H9 (cell line): ENCODE results near the gene ENO3. TPM values are rescaled to one million over a fixed set of nuclear protein-coding genes. Genes with fewer than 3 reads are reported as not detected.

Experiments
- DNase-seq: peaks from one replicate; pipeline ENCODE4 v3.0.0-alpha.2; 2017
- H2AFZ ChIP-seq: one replicate; pipeline ENCODE4 v1.6.1; 2013; ENCODE audit warnings: mild to moderate bottlenecking, low read length, control low read depth, moderate library complexity
- H2AK5ac ChIP-seq: 2 replicates; pipeline ENCODE4 v1.6.1; 2013; ENCODE audit warnings: low read length, control low read depth, mixed read lengths; ENCODE audit not compliant: insufficient read length
- H2BK120ac ChIP-seq: one replicate; pipeline ENCODE4 v1.6.1; 2013; ENCODE audit warnings: low read depth, mild to moderate bottlenecking, low read length, control low read depth, inconsistent platforms; ENCODE audit not compliant: poor library complexity, severe bottlenecking
- H2BK12ac ChIP-seq: 2 replicates; pipeline ENCODE4 v1.6.1; 2013; ENCODE audit warnings: low read length, control low read depth, mixed read lengths, low read depth; ENCODE audit not compliant: insufficient read length
- H2BK15ac ChIP-seq: 2 replicates; pipeline ENCODE4 v1.6.1; 2013; ENCODE audit warnings: low read depth, low read length, control low read depth
- H2BK20ac ChIP-seq: one replicate; pipeline ENCODE4 v1.6.1; 2013; ENCODE audit warnings: low read depth, mild to moderate bottlenecking, low read length, control low read depth, inconsistent platforms; ENCODE audit not compliant: poor library complexity, severe bottlenecking
- H2BK5ac ChIP-seq: 2 replicates; pipeline ENCODE4 v1.6.1; 2013; ENCODE audit warnings: low read length, control low read depth, mixed read lengths; ENCODE audit not compliant: insufficient read length
- H3K14ac ChIP-seq: 2 replicates; pipeline ENCODE4 v1.6.1; 2013; ENCODE audit warnings: low read length, control low read depth; ENCODE audit not compliant: insufficient read depth
- H3K18ac ChIP-seq: 2 replicates; pipeline ENCODE4 v1.6.1; 2013; ENCODE audit warnings: low read depth, mild to moderate bottlenecking, mixed read lengths, low read length, control low read depth; ENCODE audit not compliant: insufficient read length
- H3K23ac ChIP-seq: 2 replicates; pipeline ENCODE4 v1.6.1; 2013; ENCODE audit warnings: low read length, control low read depth, mixed read lengths, low read depth; ENCODE audit not compliant: insufficient read length
- H3K23me2 ChIP-seq: 2 replicates; pipeline ENCODE4 v1.6.1; 2013; ENCODE audit warnings: low read depth, mild to moderate bottlenecking, mixed read lengths, low read length, control low read depth; ENCODE audit not compliant: insufficient read length, poor library complexity, severe bottlenecking
- H3K27ac ChIP-seq: 2 replicates; pipeline ENCODE4 v1.5.1; 2013; ENCODE audit warnings: low read length, control low read depth, mixed read lengths, low read depth; ENCODE audit not compliant: insufficient read length
- H3K27me3 ChIP-seq: 2 replicates; pipeline ENCODE4 v1.6.1; 2013; ENCODE audit warnings: low read length, control low read depth, inconsistent platforms; ENCODE audit not compliant: insufficient read depth
- H3K4ac ChIP-seq: 2 replicates; pipeline ENCODE4 v1.6.1; 2013; ENCODE audit warnings: low read depth, mild to moderate bottlenecking, control low read depth, inconsistent platforms, low read length, moderate library complexity
- H3K4me1 ChIP-seq: 2 replicates; pipeline ENCODE4 v1.6.1; 2013; ENCODE audit warnings: low read length, control low read depth, inconsistent platforms; ENCODE audit not compliant: insufficient read depth
- H3K4me2 ChIP-seq: 2 replicates; pipeline ENCODE4 v1.6.1; 2013; ENCODE audit warnings: low read length, control low read depth, mixed read lengths; ENCODE audit not compliant: insufficient read length, insufficient read depth
- H3K56ac ChIP-seq: 2 replicates; pipeline ENCODE4 v1.6.1; 2013; ENCODE audit warnings: low read depth, mild to moderate bottlenecking, mixed read lengths, low read length, control low read depth; ENCODE audit not compliant: insufficient read length
- H3K79me1 ChIP-seq: 2 replicates; pipeline ENCODE4 v1.6.1; 2013; ENCODE audit warnings: low read depth, mild to moderate bottlenecking, moderate library complexity, low read length, control low read depth, inconsistent platforms; ENCODE audit not compliant: insufficient read depth, poor library complexity, severe bottlenecking
- H3K79me2 ChIP-seq: 2 replicates; pipeline ENCODE4 v1.6.1; 2013; ENCODE audit warnings: low read length, control low read depth, inconsistent platforms; ENCODE audit not compliant: insufficient read depth
- H3K9ac ChIP-seq: 2 replicates; pipeline ENCODE4 v1.6.1; 2013; ENCODE audit warnings: low read length, control low read depth, mixed read lengths; ENCODE audit not compliant: insufficient read length; ENCODE audit errors: extremely low read depth
- H3K9me3 ChIP-seq: one replicate; pipeline ENCODE4 v1.6.1; 2013; ENCODE audit warnings: low read depth, low read length, inconsistent platforms; ENCODE audit not compliant: control insufficient read depth
- H3T11ph ChIP-seq: one replicate; pipeline ENCODE4 v1.6.1; 2013; ENCODE audit warnings: mild to moderate bottlenecking, low read length, control low read depth, inconsistent platforms
- H4K20me1 ChIP-seq: one replicate; pipeline ENCODE4 v1.6.1; 2013; ENCODE audit not compliant: control insufficient read depth, insufficient read length, insufficient read depth
- H4K5ac ChIP-seq: 2 replicates; pipeline ENCODE4 v1.6.1; 2013; ENCODE audit warnings: low read depth, mild to moderate bottlenecking, mixed read lengths, low read length, control low read depth; ENCODE audit not compliant: insufficient read length
- H4K8ac ChIP-seq: replicated peaks from 2 replicates; pipeline ENCODE4 v1.6.1; 2013; ENCODE audit warnings: low read length, control low read depth, mixed read lengths, low read depth; ENCODE audit not compliant: insufficient read length
- H4K91ac ChIP-seq: 2 replicates; pipeline ENCODE4 v1.6.1; 2013; ENCODE audit warnings: low read depth, mild to moderate bottlenecking, moderate library complexity, mixed read lengths, low read length, control low read depth; ENCODE audit not compliant: insufficient read length
- H3K27ac Mint-ChIP-seq, 3 experiments: 2 replicates in 2 of 3; 3 replicates in 1 of 3; pipeline ENCODE4 v1.8.0; 2020 to 2021; ENCODE audit warnings: mixed read lengths in 3 of 3, mild to moderate bottlenecking in 1 of 3, moderate library complexity in 1 of 3
- H3K27me3 Mint-ChIP-seq: 2 replicates; pipeline ENCODE4 v1.8.0; 2021; ENCODE audit warnings: low read depth, mild to moderate bottlenecking, moderate library complexity, mixed read lengths
- H3K36me3 Mint-ChIP-seq, 3 experiments: 2 replicates in 2 of 3; 3 replicates in 1 of 3; pipeline ENCODE4 v1.8.0; 2020 to 2021; ENCODE audit warnings: low read depth in 3 of 3, mixed read lengths in 3 of 3; ENCODE audit not compliant: insufficient read depth in 1 of 3
- H3K4me1 Mint-ChIP-seq, 2 experiments: 2 replicates each; pipeline ENCODE4 v1.8.0; 2020; ENCODE audit warnings: mixed read lengths in 2 of 2
- H3K4me3 Mint-ChIP-seq, 2 experiments: 2 replicates in 1 of 2; 3 replicates in 1 of 2; pipeline ENCODE4 v1.8.0; 2020 to 2021; ENCODE audit warnings: mild to moderate bottlenecking in 2 of 2, mixed read lengths in 2 of 2, moderate library complexity in 1 of 2
- H3K9me3 Mint-ChIP-seq, 2 experiments: 2 replicates in 1 of 2; 3 replicates in 1 of 2; pipeline ENCODE4 v1.8.0; 2020; ENCODE audit warnings: mild to moderate bottlenecking in 2 of 2, mixed read lengths in 2 of 2, moderate library complexity in 1 of 2
- WGBS: extraction: QIAGEN DNeasy Blood & Tissue Kit; methylation state at CpG from one replicate; pipeline ENCODE4 v1.1.7; 2013; ENCODE audit warnings: missing lambda C conversion rate, low lambda C conversion rate, mixed read lengths; ENCODE audit not compliant: insufficient read length; ENCODE audit errors: extremely low coverage; 5-methylcytosine and 5-hydroxymethylcytosine counted together
- total RNA-seq: library from RNA; stranded (reverse); gene quantifications from 2 replicates; pipeline ENCODE4 v1.2.1, GENCODE V29; 2021
- TF ChIP-seq, protein P1 (sequence below): fragments of 200-600 bp; sonication (generic); conservative IDR thresholded peaks from 3 replicates; pipeline ENCODE4 v1.8.0; 2021; ENCODE audit warnings: antibody characterized with exemption, mild to moderate bottlenecking

The ENO3 gene
- total RNA-seq, 1 experiment from 2014 or later, result 25.4 TPM

DNA sequence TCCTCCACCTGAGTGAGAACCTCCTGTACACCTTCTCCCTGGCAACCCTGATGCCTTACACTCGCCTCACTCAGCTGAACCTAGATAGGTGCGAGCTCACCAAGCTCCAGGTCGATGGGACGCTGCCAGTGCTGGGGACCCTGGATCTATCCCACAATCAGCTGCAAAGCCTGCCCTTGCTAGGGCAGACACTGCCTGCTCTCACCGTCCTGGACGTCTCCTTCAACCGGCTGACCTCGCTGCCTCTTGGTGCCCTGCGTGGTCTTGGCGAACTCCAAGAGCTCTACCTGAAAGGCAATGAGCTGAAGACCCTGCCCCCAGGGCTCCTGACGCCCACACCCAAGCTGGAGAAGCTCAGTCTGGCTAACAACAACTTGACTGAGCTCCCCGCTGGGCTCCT lies 18.2 kb upstream of the ENO3 start:
- Mint-ChIP-seq H3K27ac (peak overlapping the region in 1 of 3 experiments; percentile 87; a peak in 1 of 7 replicates), H3K4me3 (no peak overlapping the region), H3K36me3 (peaks cover 11 to 45% (median 23%) of the 10 kb centered on the region in 3 experiments), H3K4me1 (peaks cover 16 to 19% of the 10 kb centered on the region in 2 experiments), H3K27me3 (no peaks in the 10 kb centered on the region; the same call in 1 of the 2 replicates), H3K9me3 (no peaks in the 10 kb centered on the region)
- Histone ChIP-seq H4K8ac (no peak overlapping the region), H3K9me3 (no peaks in the 10 kb centered on the region), H2BK120ac (no peak overlapping the region), H3K9ac (no peak overlapping the region), H3K23me2 (no peaks in the 10 kb centered on the region), H3K56ac (no peak overlapping the region), H3K27me3 (no peaks in the 10 kb centered on the region), H2BK12ac (no peak overlapping the region), H3K4me1 (no peaks in the 10 kb centered on the region), H3K79me2 (no peaks in the 10 kb centered on the region), H2BK20ac (no peak overlapping the region), H3K18ac (no peak overlapping the region), H2AK5ac (no peak overlapping the region), H3K4ac (no peak overlapping the region), H3K23ac (no peak overlapping the region), H4K5ac (no peak overlapping the region), H4K20me1 (peaks cover 3% of the 10 kb centered on the region), H2BK15ac (no peak overlapping the region), H3T11ph (no peak overlapping the region), H2BK5ac (no peak overlapping the region), H3K4me2 (no peak overlapping the region), H2AFZ (no peak overlapping the region), H4K91ac (no peak overlapping the region), H3K79me1 (no peaks in the 10 kb centered on the region), H3K14ac (no peak overlapping the region), H3K27ac (no peak overlapping the region)
- no CpG with 5 or more reads among the region's 12 CpGs for WGBS
- TF ChIP-seq, protein P1, sequence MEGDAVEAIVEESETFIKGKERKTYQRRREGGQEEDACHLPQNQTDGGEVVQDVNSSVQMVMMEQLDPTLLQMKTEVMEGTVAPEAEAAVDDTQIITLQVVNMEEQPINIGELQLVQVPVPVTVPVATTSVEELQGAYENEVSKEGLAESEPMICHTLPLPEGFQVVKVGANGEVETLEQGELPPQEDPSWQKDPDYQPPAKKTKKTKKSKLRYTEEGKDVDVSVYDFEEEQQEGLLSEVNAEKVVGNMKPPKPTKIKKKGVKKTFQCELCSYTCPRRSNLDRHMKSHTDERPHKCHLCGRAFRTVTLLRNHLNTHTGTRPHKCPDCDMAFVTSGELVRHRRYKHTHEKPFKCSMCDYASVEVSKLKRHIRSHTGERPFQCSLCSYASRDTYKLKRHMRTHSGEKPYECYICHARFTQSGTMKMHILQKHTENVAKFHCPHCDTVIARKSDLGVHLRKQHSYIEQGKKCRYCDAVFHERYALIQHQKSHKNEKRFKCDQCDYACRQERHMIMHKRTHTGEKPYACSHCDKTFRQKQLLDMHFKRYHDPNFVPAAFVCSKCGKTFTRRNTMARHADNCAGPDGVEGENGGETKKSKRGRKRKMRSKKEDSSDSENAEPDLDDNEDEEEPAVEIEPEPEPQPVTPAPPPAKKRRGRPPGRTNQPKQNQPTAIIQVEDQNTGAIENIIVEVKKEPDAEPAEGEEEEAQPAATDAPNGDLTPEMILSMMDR, result no peak
- DNase-seq, result no peak
